ENCODE measurements around the gene RTKN.
"Not testable (repeated sequence)": the region's sequence is repeated elsewhere in the genome, so short reads cannot be mapped to it uniquely, and the experiment has no call there.

RTKN gene

DNA sequence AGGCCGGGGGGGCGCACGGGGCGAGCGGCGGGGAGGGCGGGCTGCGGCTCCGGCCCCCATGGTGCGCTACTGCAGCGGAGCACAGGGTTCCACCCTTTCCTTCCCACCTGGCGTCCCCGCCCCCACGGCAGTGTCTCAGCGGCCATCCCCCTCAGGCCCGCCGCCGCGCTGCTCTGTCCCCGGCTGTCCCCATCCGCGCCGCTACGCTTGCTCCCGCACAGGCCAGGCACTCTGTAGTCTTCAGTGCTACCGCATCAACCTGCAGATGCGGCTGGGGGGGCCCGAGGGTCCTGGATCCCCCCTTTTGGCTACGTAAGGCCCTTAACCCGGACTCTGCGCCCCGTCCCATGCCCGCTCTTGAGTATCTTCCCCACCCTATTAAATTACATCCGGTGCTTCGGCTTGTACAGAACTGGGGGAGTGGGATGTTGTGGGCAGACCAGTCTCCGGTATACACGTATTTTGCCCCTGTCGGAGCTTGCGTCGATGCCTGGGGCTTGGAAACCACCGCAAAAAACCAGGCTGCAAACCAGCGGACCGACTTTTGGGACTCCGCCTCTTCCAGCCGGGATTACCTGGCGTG is 15.9 kb upstream of the RTKN start:
- no peaks in the 10 kb centered on the region for H3K27me3 Mint-ChIP-seq
- H3K27ac Mint-ChIP-seq (ENCODE audit: low read depth) = peak overlapping the region; percentile 100
- H3K4me3 Mint-ChIP-seq = peak overlapping the region; percentile 97
- no peaks in the 10 kb centered on the region for H3K9me3 Mint-ChIP-seq
- H3K4me1 Mint-ChIP-seq = peaks cover 74% of the 10 kb centered on the region
- DNase-seq (ENCODE audit: low spot score in 2 of 2) (peak; percentile 75 to 78), ATAC-seq (replicated peaks; ENCODE audit: extremely low read depth, poor library complexity, severe bottlenecking) (peak; percentile 55)
- H3K36me3 Mint-ChIP-seq (ENCODE audit: insufficient read depth) = peaks cover 36% of the 10 kb centered on the region

DNA sequence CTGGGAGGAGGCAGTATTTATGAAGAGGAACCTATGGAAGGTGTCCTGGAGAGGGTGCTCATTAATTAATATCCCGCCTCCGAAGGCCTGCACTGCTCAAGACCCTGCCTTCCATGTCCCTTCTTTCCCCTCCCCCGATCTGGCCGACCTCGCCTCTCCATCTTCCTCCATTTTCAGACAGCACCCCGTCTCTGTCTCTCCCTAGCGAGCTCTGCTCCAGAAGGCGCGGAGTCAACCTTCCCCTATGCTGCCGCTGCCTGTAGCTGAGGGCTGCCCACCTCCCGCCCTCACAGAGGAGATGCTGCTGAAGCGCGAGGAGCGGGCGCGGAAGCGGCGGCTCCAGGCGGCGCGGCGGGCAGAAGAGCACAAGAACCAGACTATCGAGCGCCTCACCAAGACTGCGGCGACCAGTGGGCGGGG is 15.4 kb upstream of the RTKN start:
- H3K4me3 Mint-ChIP-seq = peak overlapping the region; percentile 97
- peaks cover 34% of the 10 kb centered on the region for H3K36me3 Mint-ChIP-seq (ENCODE audit: insufficient read depth)
- DNase-seq (ENCODE audit: low spot score in 2 of 2) (no peak), ATAC-seq (replicated peaks; ENCODE audit: extremely low read depth, poor library complexity, severe bottlenecking) (no peak)
- H3K9me3 Mint-ChIP-seq = no peaks in the 10 kb centered on the region
- no peaks in the 10 kb centered on the region for H3K27me3 Mint-ChIP-seq
- H3K27ac Mint-ChIP-seq (ENCODE audit: low read depth) = peak overlapping the region; percentile 100
- H3K4me1 Mint-ChIP-seq = peaks cover 77% of the 10 kb centered on the region

DNA sequence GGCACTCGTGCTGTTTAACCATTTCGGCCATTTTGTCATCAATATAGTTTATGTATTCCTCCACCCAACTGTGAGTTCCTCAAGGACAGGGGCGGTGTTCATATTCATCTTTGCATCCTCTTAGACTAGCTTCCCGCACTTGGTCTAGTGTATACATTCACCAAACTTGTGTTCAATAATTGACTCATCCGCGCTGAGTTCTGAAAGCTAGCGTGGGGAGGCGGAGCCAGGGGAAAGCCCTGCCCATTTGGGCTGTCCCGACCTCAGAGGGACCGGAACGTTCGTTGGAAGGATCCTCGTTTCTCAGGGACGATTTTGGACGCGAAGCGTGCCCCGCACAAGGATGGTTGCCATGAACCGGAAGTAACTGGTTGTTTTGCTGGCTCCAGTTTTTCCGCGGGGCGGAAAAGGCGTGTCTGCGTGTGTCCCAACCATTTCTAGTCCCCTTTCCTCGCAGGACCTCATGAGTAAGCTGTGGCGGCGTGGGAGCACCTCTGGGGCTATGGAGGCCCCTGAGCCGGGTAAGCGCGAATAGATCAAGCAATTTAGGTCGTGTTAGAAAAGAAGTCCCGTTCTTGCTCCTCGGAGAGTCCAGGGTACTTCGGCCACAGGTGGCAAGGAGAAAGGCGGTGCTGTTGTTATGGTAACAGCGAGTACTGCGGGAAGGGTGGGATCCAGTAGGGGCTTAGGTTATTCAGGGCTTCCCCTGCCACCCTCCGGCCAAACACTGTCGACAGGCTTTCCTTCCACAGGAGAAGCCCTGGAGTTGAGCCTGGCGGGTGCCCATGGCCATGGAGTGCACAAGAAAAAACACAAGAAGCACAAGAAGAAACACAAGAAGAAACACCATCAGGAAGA is 13.1 kb upstream of the RTKN start, which contains the start of gene INO80B:
Gene INO80B (plus strand): TSS at position 434 of the 858 bp plus-strand sequence. CDS start 30 bp downstream, at position 464.
- peaks cover 33% of the 10 kb centered on the region for H3K36me3 Mint-ChIP-seq (ENCODE audit: insufficient read depth)
- H3K27ac Mint-ChIP-seq (ENCODE audit: low read depth) = peak within 1 kb of the TSS; percentile 100
- peaks cover 70% of the 10 kb centered on the region for H3K4me1 Mint-ChIP-seq
- peak; percentile 12 for ATAC-seq (replicated peaks; ENCODE audit: extremely low read depth, poor library complexity, severe bottlenecking)
- H3K27me3 Mint-ChIP-seq = no peaks in the 10 kb centered on the region
- H3K4me3 Mint-ChIP-seq = peak within 1 kb of the TSS; percentile 97
- H3K9me3 Mint-ChIP-seq = no peaks in the 10 kb centered on the region
- DNase-seq (ENCODE audit: low spot score in 2 of 2) = peak; percentile 98

DNA sequence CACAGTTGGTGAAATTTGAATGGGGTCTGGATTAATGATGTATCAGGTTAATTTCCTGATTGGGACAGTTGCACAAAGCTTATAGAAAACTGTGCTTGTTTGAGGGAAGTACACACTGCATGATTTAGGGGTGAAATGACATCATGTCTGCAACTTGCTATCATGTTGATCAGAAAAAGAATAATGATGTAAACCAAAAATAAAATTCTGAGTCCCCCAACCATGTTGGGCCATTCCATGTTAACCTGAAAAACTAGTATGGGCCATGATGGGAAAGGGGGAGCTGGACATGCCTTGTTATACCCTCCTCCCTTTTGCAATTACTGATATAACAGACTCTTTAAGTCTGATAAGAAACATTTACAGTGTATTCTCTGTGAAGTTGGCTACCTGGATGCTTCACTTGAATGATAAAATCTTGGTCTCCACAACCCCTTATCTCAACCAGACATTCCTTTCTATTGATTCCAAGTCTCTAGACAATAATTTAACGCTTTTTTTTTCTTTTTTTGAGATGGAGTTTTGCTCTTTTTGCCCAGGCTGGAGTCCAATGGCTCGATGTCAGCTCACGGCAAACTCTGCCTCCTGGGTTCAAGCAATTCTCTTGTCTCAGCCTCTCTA is 8.9 kb upstream of the RTKN start:
- ATAC-seq (replicated peaks; ENCODE audit: extremely low read depth, poor library complexity, severe bottlenecking) = no peak
- no peak overlapping the region for H3K27ac Mint-ChIP-seq (ENCODE audit: low read depth)
- no peaks in the 10 kb centered on the region for H3K27me3 Mint-ChIP-seq
- peaks cover 12% of the 10 kb centered on the region for H3K36me3 Mint-ChIP-seq (ENCODE audit: insufficient read depth)
- H3K4me3 Mint-ChIP-seq = no peak overlapping the region
- H3K9me3 Mint-ChIP-seq = no peaks in the 10 kb centered on the region
- H3K4me1 Mint-ChIP-seq = peaks cover 28% of the 10 kb centered on the region
- DNase-seq (ENCODE audit: low spot score in 2 of 2) = no peak

DNA sequence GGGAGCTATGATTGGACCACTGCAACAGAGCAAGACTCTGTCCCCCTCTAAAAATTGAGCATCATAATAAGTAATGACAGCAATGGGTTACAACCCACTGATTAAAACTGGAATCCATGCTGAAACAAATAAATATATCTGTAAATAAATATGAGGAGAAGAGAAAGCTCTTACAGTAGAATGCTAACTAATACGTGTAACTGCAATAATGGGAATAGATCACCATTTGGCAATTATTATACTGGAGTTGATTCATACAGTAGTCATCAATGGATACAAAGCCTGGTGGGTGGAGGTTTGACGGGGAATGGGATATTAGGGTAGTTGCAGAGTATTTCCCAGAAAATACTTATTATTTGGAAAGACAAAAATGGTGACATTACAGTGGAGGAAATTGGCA is 7.0 kb upstream of the RTKN start:
- H3K36me3 Mint-ChIP-seq (ENCODE audit: insufficient read depth) = peaks cover 2% of the 10 kb centered on the region
- H3K27ac Mint-ChIP-seq (ENCODE audit: low read depth) = no peak overlapping the region
- DNase-seq (ENCODE audit: low spot score in 2 of 2) = no peak
- H3K4me3 Mint-ChIP-seq = no peak overlapping the region
- ATAC-seq (replicated peaks; ENCODE audit: extremely low read depth, poor library complexity, severe bottlenecking) = no peak
- H3K9me3 Mint-ChIP-seq = no peaks in the 10 kb centered on the region
- no peaks in the 10 kb centered on the region for H3K27me3 Mint-ChIP-seq
- peaks cover 13% of the 10 kb centered on the region for H3K4me1 Mint-ChIP-seq

DNA sequence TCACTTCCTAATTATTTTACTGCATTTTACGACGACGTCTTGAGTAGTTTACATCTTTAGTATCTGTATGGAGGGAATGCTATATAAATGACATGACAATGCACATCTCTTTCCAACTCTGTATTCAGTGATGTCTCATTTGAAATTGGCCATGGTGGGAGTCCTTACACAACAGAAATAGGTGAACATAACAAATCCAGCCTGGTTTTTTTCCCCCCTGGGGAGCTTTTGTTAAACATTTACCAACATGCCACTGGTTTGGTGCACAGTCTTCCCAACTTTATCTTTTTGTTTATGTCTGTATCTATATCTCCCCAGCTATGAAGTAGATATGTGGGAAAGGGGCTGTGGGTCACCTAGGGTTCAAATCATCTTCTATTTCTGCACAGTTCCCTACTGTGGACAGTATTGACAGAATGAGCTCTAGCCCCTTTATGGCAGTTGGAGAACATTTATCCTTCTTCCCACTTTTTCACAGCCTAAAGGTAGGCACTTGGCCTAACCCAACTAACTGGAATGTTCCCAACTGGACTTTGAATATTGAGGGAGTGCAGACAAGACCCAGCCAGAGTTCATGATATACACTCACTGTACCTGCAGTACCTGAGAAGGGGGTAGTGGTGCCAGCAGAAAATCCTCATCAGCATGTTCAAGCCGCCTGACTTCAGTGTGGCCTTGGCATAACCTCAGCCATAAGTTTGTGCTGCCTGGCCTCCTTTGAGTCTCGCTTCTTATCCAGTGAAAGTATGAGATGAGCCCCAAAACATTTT is 5.7 kb upstream of the RTKN start:
- no peaks in the 10 kb centered on the region for H3K9me3 Mint-ChIP-seq
- ATAC-seq (replicated peaks; ENCODE audit: extremely low read depth, poor library complexity, severe bottlenecking) (no peak), DNase-seq (ENCODE audit: low spot score in 2 of 2) (no peak)
- no peak overlapping the region for H3K27ac Mint-ChIP-seq (ENCODE audit: low read depth)
- peaks cover 4% of the 10 kb centered on the region for H3K4me1 Mint-ChIP-seq
- H3K27me3 Mint-ChIP-seq = peaks cover 4% of the 10 kb centered on the region
- peaks cover 2% of the 10 kb centered on the region for H3K36me3 Mint-ChIP-seq (ENCODE audit: insufficient read depth)
- no peak overlapping the region for H3K4me3 Mint-ChIP-seq

DNA sequence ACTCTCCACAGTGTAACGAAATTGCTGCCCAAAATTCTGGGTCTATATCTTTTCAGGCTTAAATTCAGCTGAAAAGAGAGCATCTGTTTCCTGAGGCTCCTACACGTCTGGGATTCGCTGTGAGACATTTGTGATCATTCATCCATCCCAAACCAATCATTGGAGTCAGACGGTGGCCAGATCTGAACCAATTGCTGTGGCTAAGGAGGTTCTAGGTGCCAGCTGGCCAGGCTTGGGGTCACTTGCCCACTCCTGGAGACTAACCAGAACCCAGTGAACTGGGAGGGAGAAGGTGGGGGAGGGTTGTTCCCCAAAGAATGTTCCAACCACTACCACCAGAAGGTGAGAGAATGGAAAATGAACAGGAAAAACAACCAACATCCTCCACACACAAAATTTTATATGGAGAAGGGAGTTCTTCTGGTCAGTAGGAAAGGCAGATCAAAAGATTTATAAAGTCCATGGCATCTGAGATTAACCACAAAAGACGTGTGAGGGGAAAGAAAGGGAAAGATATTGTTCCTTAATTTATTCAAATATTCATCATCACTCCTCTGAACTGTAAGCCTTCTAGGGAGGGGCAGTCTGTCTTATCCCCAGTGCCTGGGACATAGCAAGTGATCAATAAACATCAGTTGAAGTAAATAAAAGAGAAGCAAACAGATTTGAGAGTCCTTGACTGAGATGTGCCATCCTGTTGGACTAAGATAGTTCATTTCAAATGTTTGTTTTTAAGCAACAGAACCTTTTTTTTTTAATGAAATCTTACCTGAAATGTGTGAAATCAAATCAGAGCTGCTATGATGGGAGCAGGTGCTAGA is 3.0 kb upstream of the RTKN start:
- H3K27me3 Mint-ChIP-seq = peaks cover 17% of the 10 kb centered on the region
- no peak for DNase-seq (ENCODE audit: low spot score in 2 of 2)
- no peaks in the 10 kb centered on the region for H3K36me3 Mint-ChIP-seq (ENCODE audit: insufficient read depth)
- H3K9me3 Mint-ChIP-seq = no peaks in the 10 kb centered on the region
- ATAC-seq (replicated peaks; ENCODE audit: extremely low read depth, poor library complexity, severe bottlenecking) = no peak
- peaks cover 10% of the 10 kb centered on the region for H3K4me1 Mint-ChIP-seq
- no peak overlapping the region for H3K27ac Mint-ChIP-seq (ENCODE audit: low read depth)
- no peak overlapping the region for H3K4me3 Mint-ChIP-seq

DNA sequence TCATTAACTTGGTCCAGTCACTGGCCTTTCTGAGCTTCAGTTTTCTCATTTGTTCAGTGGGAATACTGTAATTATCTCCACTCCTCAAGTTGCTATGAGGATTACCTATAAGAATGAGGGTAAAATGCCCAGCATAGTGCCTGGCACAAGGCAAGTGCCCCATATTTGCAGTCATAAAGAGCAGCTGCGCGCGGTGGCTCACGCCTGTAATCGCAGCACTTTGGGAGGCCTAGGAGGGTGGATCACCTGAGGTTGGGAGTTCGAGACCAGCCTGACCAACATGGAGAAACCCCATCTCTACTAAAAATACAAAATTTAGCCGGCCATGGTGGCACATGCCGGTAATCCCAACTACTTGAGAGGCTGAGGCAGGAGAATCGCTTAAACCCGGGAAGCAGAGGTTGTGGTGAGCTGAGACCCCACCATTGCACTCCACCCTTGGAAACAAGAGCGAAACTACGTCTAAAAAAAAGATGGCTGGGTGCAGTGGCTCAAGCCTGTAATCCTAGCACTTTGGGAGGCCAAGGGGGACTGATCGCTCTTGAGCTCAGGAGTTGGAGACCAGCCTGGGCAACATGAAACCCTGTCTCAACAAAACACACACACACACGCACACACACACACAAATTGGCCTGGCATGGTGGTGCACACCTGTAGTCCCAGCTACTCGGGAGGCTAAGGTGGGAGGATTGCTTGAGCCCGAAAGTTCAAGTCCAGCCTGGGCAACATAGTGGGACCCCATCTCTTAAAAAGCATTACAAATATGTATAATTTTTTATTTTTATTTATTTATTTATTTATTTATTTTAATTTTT is 953 bp upstream of the RTKN start:
- not testable (repeated sequence) for H3K9me3 Mint-ChIP-seq; ATAC-seq (replicated peaks; ENCODE audit: extremely low read depth, poor library complexity, severe bottlenecking); DNase-seq (ENCODE audit: low spot score in 2 of 2); H3K36me3 Mint-ChIP-seq (ENCODE audit: insufficient read depth)
- H3K4me1 Mint-ChIP-seq = peaks cover 10% of the 10 kb centered on the region
- H3K27ac Mint-ChIP-seq (ENCODE audit: low read depth) = peak overlapping the region; percentile 41
- peaks cover 17% of the 10 kb centered on the region for H3K27me3 Mint-ChIP-seq
- peak overlapping the region; percentile 61 for H3K4me3 Mint-ChIP-seq

DNA sequence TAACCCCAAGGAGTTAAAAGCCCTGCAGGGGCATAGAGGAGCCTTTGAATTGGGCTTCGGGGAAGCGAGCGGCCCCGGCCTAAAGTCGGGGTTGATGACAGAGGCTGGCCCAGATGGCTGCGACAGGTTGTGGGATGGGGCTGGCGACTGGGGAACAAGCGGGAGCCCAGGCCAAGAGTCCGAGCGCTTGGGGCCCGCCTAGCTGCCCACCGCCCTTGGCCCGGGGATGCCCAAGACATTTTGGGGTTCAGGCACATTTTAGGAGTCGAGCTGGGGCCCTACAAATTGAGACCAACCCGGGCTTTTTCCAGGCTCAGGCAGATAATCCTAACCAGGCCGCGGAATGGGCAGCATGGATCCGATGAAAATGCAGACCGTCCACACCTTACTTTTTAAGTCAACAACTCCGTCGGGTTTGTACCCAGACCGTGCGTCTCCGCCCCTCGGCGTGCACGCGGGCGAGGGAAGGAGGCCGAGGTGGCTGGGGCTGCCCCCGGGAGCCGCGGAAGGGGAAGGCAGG is 507 bp downstream of the RTKN start:
- Mint-ChIP-seq H3K27me3 (peaks cover 17% of the 10 kb centered on the region), H3K9me3 (no peaks in the 10 kb centered on the region), H3K27ac (ENCODE audit: low read depth) (no peak overlapping the region), H3K4me3 (peak overlapping the region; percentile 61), H3K36me3 (ENCODE audit: insufficient read depth) (no peaks in the 10 kb centered on the region), H3K4me1 (peaks cover 10% of the 10 kb centered on the region)
- ATAC-seq (replicated peaks; ENCODE audit: extremely low read depth, poor library complexity, severe bottlenecking) = peak; percentile 30
- no peak for DNase-seq (ENCODE audit: low spot score in 2 of 2)

DNA sequence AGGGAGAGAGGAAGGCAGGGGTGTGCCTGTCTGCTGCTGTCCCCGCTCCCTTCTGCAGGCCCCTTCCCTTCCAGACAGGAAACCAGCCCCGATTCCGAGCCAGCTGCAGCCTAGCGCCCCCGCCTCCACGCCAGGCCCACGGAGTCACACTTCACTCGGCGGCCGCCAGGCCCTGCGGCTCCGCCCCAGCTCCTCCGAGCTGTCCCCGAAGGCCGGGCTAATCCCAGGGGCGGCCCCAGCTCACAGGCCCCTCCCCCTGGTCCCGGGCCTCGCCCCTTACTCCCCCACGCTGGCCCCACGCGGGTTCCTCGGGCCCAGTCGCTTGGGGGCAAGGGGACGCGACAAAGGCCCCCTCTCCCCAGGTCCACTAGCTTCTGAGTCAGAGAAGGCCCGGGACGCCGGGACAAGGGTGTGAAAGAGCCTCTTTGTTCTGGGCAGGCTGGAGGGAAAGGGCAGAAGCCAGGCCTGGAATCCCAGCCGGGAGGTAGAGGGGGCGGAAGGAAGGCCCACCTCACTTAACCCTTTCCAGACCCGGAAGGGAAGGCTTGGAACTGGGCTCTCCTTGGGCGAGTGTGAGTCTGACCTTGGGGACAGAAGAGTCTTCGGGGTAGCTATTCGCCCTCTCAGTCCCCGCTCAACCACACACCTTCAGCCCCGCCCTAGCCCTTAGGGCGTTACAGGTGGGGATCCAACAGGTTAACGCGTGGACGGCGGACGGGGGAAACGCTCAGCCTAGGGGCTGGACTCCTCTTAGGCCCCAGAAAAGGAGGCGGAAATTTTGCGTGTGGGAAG is 1.2 kb downstream of the RTKN start:
- peak; percentile 64 for ATAC-seq (replicated peaks; ENCODE audit: extremely low read depth, poor library complexity, severe bottlenecking)
- no peaks in the 10 kb centered on the region for H3K36me3 Mint-ChIP-seq (ENCODE audit: insufficient read depth)
- DNase-seq (ENCODE audit: low spot score in 2 of 2) = no peak
- H3K4me3 Mint-ChIP-seq = peak overlapping the region; percentile 61
- H3K4me1 Mint-ChIP-seq = peaks cover 10% of the 10 kb centered on the region
- H3K9me3 Mint-ChIP-seq = no peaks in the 10 kb centered on the region
- peak overlapping the region; percentile 80 for H3K27ac Mint-ChIP-seq (ENCODE audit: low read depth)
- H3K27me3 Mint-ChIP-seq = peaks cover 17% of the 10 kb centered on the region

Data from central memory CD8-positive, alpha-beta T cell (primary cell).